GM12864 (cell line): ENCODE results near the gene CBFA2T3.

Source experiments
- DNase-seq: peaks from one replicate; pipeline ENCODE4 v3.0.0-alpha.2; 2011; ENCODE audit warnings: low read depth
- H3K4me3 ChIP-seq: 2 replicates; pipeline ENCODE4 v1.5.1; 2011; ENCODE audit warnings: mild to moderate bottlenecking, low read depth, low read length, control low read depth
- CTCF ChIP-seq: IDR thresholded peaks from 2 replicates; pipeline ENCODE4 v1.5.1; 2011; ENCODE audit warnings: low read depth, mild to moderate bottlenecking, moderate library complexity, low read length, control low read depth, inconsistent platforms; ENCODE audit errors: missing control alignments

Gene CBFA2T3

DNA sequence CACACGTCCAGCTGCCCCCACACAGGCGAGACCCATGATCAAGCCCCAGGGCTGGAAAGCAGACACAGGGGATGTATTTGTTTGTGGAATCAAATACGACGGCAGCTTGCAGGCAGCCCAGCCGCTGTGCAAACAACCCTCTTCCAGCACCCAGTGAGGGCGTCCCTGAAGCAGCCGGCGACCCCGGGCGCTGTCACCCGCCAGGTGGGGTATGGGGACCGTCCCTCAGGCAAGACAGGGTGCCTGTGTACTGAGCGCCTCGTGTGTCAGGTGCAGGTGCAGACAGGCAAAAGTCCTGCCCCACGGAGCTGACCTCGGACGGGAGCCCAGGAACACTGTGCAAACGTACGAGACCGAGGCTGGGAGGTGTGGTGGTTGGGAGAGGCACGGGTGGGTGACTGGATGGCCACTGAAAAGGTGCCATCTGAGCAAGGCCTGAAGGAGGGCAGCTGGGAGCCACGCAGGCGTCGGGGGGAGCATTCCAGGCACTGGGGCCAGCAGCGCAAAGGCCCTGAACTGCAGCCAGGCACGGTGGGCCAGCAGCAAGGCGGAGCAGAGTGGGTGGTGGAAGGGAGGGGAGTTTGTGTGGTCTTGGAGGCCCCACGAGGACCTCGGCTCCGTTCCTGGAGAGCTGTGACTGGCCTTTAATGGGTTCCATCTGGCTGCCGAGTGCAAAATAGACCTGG lies 48.5 kb downstream of the CBFA2T3 start:
- TF ChIP-seq CTCF = no peak
- DNase-seq = no peak

GRCh38 chr16:88927661-88928060 lies 49.3 kb downstream of the CBFA2T3 start:
- H3K4me3 ChIP-seq = no peak overlapping the region
- TF ChIP-seq CTCF = no peak
- no peak for DNase-seq

More for the DNA sequence above, 48.5 kb downstream of the CBFA2T3 start:
- no peak overlapping the region for H3K4me3 ChIP-seq

- TF ChIP-seq CTCF = no peak
- no peak overlapping the region for H3K4me3 ChIP-seq
- no peak for DNase-seq
These were observed 50.0 kb downstream of the CBFA2T3 start for GRCh38 chr16:88927010-88927409.

DNA sequence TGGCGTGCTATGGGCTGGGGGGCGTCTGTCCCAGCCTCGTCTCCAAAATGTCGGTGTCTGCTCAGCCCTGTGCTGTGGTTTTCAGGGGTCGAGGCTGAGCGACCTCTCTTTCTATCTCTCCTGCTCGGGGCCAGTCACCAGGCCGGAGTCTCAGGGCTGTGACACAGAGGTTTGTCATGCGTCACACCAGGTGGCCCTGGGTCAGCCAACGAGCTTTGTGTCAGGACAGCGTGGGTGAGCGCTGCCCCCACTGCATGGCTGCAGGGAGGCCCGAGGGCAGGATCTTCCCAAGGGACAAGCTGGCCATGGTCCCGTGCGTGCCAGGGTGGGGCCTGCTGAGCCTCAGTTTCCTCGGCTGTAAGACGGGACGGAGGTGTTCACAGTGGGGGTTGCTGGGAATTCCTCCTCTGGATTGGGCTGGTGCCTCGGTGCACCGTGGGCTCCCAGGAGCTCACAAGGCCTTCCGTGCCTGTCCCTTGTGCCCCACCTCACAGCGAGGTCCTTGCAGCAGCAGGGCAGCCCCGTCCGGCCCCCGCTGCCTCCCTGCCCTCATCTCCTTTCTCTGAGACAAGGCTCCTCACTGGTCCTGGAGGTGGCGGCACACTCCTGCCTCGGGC lies 50.5 kb downstream of the CBFA2T3 start:
- no peak for TF ChIP-seq CTCF
- DNase-seq = no peak
- no peak overlapping the region for H3K4me3 ChIP-seq

GRCh38 chr16:88925540-88925887 lies 51.5 kb downstream of the CBFA2T3 start:
- no peak for DNase-seq
- H3K4me3 ChIP-seq = no peak overlapping the region
- TF ChIP-seq CTCF = no peak

DNA sequence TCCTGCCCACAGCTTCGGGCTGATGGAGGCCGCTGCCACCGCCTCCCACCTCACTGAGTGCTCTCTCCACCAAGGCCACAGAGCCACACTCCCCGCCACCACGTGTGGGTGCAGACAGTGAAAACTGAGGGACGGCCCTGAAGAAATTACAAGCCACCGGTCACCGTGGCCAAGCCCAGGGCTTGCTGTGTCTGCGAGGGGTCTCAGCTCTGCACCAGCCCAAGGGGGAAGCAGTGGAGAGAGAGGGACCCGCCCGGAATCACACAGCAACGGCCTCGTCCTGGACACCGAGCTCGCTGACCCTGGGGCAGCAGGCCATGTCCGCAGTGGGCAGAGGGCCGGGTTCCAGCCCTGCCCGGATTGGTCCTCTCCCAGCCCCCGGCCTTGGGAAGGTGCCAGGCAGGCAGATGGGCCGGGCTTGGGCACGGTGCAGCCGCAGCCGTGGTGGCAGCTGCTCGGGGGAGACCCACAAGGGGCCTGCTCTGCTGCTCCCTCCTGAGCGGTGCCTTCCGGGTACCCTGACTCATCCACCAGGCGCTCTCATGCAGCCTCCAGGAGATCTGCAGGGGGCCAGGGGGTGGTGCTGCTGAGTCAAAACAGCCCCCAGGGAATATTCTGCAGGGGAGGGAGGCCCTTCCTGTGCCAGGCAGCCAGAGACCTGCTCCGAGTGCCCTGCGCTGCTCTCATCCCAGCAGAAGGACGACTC lies 52.0 kb downstream of the CBFA2T3 start:
- no peak overlapping the region for H3K4me3 ChIP-seq
- TF ChIP-seq CTCF = peak; percentile 48
- DNase-seq = no peak
